Measurements from ENCODE around the gene SLC26A8. TPM values are rescaled to one million over a fixed set of nuclear protein-coding genes. Genes with fewer than 3 reads are reported as not detected.

Gene SLC26A8
- polyA plus RNA-seq, 1 donor from 2014 or later = not detected

GRCh38 chr6:36042618-36043260 lies 18.3 kb upstream of the SLC26A8 start:
- Histone ChIP-seq H3K27me3 (ENCODE audit: insufficient read depth, low read depth, low read length) (no peaks in the 10 kb centered on the region), H4K20me1 (ENCODE audit: insufficient read depth) (no peaks in the 10 kb centered on the region), H3F3A (ENCODE audit: insufficient read depth, low read length, poor library complexity, severe bottlenecking) (no peaks in the 10 kb centered on the region), H3K79me2 (replicated peaks; ENCODE audit: insufficient read depth, low read length) (peaks cover 30% of the 10 kb centered on the region), H3K4me2 (ENCODE audit: low read length) (no peak overlapping the region), H3K9me2 (ENCODE audit: insufficient read depth, low read length) (no peaks in the 10 kb centered on the region), H3K36me3 (ENCODE audit: insufficient read depth, low read length) (no peaks in the 10 kb centered on the region), H2AFZ (ENCODE audit: low read depth, low read length) (no peak overlapping the region), H3K9me3 (ENCODE audit: low read length) (no peaks in the 10 kb centered on the region), H3K9ac (ENCODE audit: low read length) (no peak overlapping the region), H3K27ac (ENCODE audit: low read length) (no peak overlapping the region), H3K4me3 (ENCODE audit: low read length) (no peak overlapping the region)
- no peak for TF ChIP-seq SMC3 (conservative IDR thresholded peaks at IDR 0.05; ENCODE audit: poor library complexity)

DNA sequence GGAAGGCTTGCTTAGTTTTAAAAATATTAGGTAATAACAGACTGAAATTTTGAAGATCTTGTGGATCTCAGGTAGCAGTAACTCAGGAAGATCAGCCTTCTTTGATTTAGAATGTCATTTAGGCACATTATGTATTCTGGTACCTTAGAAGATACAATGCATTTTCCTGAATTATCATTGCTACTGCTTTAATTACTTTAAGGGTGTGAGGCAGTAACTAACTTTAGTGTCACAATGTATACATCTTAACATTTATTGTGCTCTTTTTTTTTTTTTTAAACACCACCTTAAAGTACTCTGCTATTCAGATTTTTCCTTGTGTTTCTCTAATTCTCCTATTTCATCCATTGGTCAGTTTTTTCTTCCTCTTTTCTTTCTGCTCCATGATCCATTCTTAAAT lies 16.5 kb upstream of the SLC26A8 start:
- Histone ChIP-seq H3K27me3 (ENCODE audit: insufficient read depth, low read depth, low read length) (no peaks in the 10 kb centered on the region), H3K9me3 (ENCODE audit: low read length) (no peaks in the 10 kb centered on the region), H3K27ac (ENCODE audit: low read length) (no peak overlapping the region), H3K4me2 (ENCODE audit: low read length) (no peak overlapping the region), H2AFZ (ENCODE audit: low read depth, low read length) (no peak overlapping the region), H3K36me3 (ENCODE audit: insufficient read depth, low read length) (no peaks in the 10 kb centered on the region), H3K9me2 (ENCODE audit: insufficient read depth, low read length) (no peaks in the 10 kb centered on the region), H3K9ac (ENCODE audit: low read length) (no peak overlapping the region), H3K79me2 (replicated peaks; ENCODE audit: insufficient read depth, low read length) (peaks cover 39% of the 10 kb centered on the region), H3F3A (ENCODE audit: insufficient read depth, low read length, poor library complexity, severe bottlenecking) (no peaks in the 10 kb centered on the region), H3K4me3 (ENCODE audit: low read length) (no peak overlapping the region), H4K20me1 (ENCODE audit: insufficient read depth) (no peaks in the 10 kb centered on the region)
- TF ChIP-seq SMC3 (conservative IDR thresholded peaks at IDR 0.05; ENCODE audit: poor library complexity) (no peak), TAF1 (IDR thresholded peaks at IDR 0.05; ENCODE audit: low read depth) (no peak), MXI1 (conservative IDR thresholded peaks at IDR 0.05; ENCODE audit: poor library complexity, severe bottlenecking) (no peak), EZH2 (IDR thresholded peaks at IDR 0.05; ENCODE audit: borderline replicate concordance, insufficient read depth, low read length, poor library complexity, severe bottlenecking) (no peak), CTCF (IDR thresholded peaks at IDR 0.05; ENCODE audit: poor library complexity, severe bottlenecking) (no peak), REST (IDR thresholded peaks at IDR 0.05; ENCODE audit: borderline replicate concordance) (no peak), POLR2AphosphoS5 (IDR thresholded peaks at IDR 0.05) (no peak), EP300 (conservative IDR thresholded peaks at IDR 0.05; ENCODE audit: poor library complexity, severe bottlenecking) (no peak), RAD21 (conservative IDR thresholded peaks at IDR 0.05) (no peak)
